Stomach (tissue), 9 donors: ENCODE results near the gene ATP8A1. TPM values are rescaled to one million over a fixed set of nuclear protein-coding genes. Genes with fewer than 3 reads are reported as not detected.

Source experiments
- DNase-seq, 2 donors: peaks; one replicate each; pipeline versions ENCODE4 v3.0.0 to v3.0.0-alpha.2; 2013 to 2019
- H3K27ac ChIP-seq, 5 donors: fragments of 200-600 bp in 4 of 5; sonication (generic) in 4 of 5; one replicate each; pipeline ENCODE4 v1.5.1; 2013 to 2019; ENCODE audit warnings: mild to moderate bottlenecking in 1 of 5, moderate library complexity in 1 of 5
- H3K27me3 ChIP-seq, 3 donors: fragments of 200-600 bp; sonication (generic); one replicate each; pipeline ENCODE4 v1.5.1; 2017 to 2019; ENCODE audit warnings: mixed run types in 1 of 3
- H3K36me3 ChIP-seq, 4 donors: fragments of 200-600 bp; sonication (generic); 1 replicate in 3 of 4; 2 replicates in 1 of 4; pipeline ENCODE4 v1.5.1; 2016 to 2019
- H3K4me1 ChIP-seq, 4 donors: fragments of 200-600 bp; sonication (generic); one replicate each; pipeline ENCODE4 v1.5.1; 2016 to 2019
- H3K4me3 ChIP-seq, 4 donors: fragments of 200-600 bp; sonication (generic) in 3 of 4; one replicate each; pipeline ENCODE4 v1.5.1; 2016 to 2019; ENCODE audit warnings: mild to moderate bottlenecking in 1 of 4
- H3K9me3 ChIP-seq, 4 donors: fragments of 200-600 bp; sonication (generic); one replicate each; pipeline ENCODE4 v1.5.1; 2016 to 2019
- EP300 ChIP-seq: sonication (generic); formaldehyde crosslinking; IDR thresholded peaks from one replicate; pipeline ENCODE4 v1.6.1; 2017; ENCODE audit warnings: antibody characterized with exemption
- POLR2A ChIP-seq, 4 donors: fragments of 450-650 bp; IDR thresholded peaks; one replicate each; pipeline ENCODE4 v1.6.1; 2016; ENCODE audit warnings: antibody characterized with exemption in 4 of 4, control low read depth in 2 of 4, mild to moderate bottlenecking in 1 of 4, moderate library complexity in 1 of 4
- POLR2AphosphoS5 ChIP-seq, 3 donors: sonication (generic); formaldehyde crosslinking; IDR thresholded peaks; one replicate each; pipeline ENCODE4 v1.6.1; 2016; ENCODE audit warnings: antibody characterized with exemption in 3 of 3
- WGBS, 5 donors: extraction: QIAGEN DNeasy Blood & Tissue Kit in 3 of 5; methylation state at CpG; one replicate each; pipeline versions ENCODE4 v1.1.5 to v1.1.7; 2013 to 2018; 5-methylcytosine and 5-hydroxymethylcytosine counted together
- intact Hi-C: fragments of 100-400 bp; cut with DNase I; formaldehyde crosslinking; loops from one replicate; pipeline ENCODE4 v1.15.1; 2023; ENCODE audit warnings: low total_unique reads
- polyA plus RNA-seq, 3 donors: library from polyadenylated mRNA; stranded (reverse); fragments of 200-250 nt; gene quantifications; one replicate each; pipeline ENCODE4 v1.2.3, GENCODE V29; 2013
- total RNA-seq, 5 donors: library from RNA; depleted of rRNA; stranded (reverse); fragments of >200 nt; gene quantifications; one replicate each; pipeline versions ENCODE4 v1.1.0 to v1.2.3, GENCODE V29; 2014 to 2016
- TF ChIP-seq, protein P1 (sequence below), 7 experiments: fragments of 450-650 bp in 4 of 7; fragments of 200-600 bp in 3 of 7; sonication (generic) in 3 of 7; IDR thresholded peaks; one replicate each; pipeline ENCODE4 v1.5.1; 2016 to 2019; ENCODE audit warnings: antibody characterized with exemption in 7 of 7, control low read depth in 2 of 7, mild to moderate bottlenecking in 1 of 7
- donor health status: healthy with polysubstance abuse.
- donor health status: Bipolar disorder and iron deficiency.
- donor health status: healthy.

The ATP8A1 gene
- total and polyA plus RNA-seq, 8 donors: 2.6 to 104 (median 33.2) TPM

DNA sequence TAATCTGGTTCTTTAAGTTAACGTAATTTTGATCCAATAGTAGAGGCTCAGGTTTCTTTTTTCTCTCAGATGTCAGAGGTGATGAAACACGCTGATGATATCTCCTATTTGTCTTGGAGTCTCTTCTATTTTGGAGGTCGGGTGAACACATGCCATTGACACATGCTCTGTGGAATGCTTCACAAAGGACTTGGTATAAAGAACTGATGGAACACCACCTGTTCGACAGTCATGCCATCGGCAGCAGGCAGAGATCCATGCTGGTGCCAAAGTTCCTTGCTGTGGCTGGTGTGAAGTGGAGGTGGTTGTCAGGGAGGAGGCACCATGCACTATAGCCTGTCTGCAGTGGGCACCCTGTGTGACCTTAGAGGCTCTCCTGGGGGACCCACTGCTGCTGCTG lies 94.9 kb downstream of the ATP8A1 start:
- no peak for TF ChIP-seq POLR2A (IDR thresholded peaks at IDR 0.05)
- TF ChIP-seq EP300: no peak
- TF ChIP-seq, protein P1, sequence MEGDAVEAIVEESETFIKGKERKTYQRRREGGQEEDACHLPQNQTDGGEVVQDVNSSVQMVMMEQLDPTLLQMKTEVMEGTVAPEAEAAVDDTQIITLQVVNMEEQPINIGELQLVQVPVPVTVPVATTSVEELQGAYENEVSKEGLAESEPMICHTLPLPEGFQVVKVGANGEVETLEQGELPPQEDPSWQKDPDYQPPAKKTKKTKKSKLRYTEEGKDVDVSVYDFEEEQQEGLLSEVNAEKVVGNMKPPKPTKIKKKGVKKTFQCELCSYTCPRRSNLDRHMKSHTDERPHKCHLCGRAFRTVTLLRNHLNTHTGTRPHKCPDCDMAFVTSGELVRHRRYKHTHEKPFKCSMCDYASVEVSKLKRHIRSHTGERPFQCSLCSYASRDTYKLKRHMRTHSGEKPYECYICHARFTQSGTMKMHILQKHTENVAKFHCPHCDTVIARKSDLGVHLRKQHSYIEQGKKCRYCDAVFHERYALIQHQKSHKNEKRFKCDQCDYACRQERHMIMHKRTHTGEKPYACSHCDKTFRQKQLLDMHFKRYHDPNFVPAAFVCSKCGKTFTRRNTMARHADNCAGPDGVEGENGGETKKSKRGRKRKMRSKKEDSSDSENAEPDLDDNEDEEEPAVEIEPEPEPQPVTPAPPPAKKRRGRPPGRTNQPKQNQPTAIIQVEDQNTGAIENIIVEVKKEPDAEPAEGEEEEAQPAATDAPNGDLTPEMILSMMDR (IDR thresholded peaks at IDR 0.05): no peak
- no peak for TF ChIP-seq POLR2AphosphoS5 (IDR thresholded peaks at IDR 0.05)
- Histone ChIP-seq H3K9me3 (no peaks in the 10 kb centered on the region), H3K27me3 (no peaks in the 10 kb centered on the region), H3K27ac (no peak overlapping the region), H3K36me3 (peaks cover 0 to 26% (median 18%) of the 10 kb centered on the region in 4 donors), H3K4me3 (no peak overlapping the region), H3K4me1 (no peaks in the 10 kb centered on the region)
- intact Hi-C loops: loop anchor here (5.0 kb wide), 1 partner anchor 305 kb away; no protein-coding TSS in a partner anchor
- 88 to 93% (median 89%) methylated on average over 5 of the region's 5 CpGs for WGBS, 5 donors
- DNase-seq: no peak

DNA sequence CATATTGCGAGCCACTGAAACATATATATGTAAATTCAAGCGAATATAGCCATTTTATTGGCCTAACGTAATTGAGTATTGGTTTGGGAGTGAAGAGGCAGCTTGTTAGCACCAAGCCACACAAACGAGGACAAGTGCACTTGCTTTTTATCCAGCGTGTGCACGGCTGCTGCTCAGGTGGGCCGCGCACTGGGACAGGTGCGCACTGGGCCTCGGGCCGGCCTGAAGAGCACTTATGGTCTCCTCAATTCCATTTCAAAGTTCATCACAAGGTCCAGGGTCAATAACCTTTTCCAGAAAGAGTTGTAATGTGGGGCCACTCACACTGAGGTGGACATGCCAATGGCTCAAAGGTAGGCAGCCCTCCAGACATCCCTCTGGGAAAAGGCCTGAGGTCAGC lies 95.9 kb downstream of the ATP8A1 start:
- Histone ChIP-seq H3K36me3 (peaks cover 0 to 26% (median 18%) of the 10 kb centered on the region in 4 donors), H3K27ac (no peak overlapping the region), H3K9me3 (no peaks in the 10 kb centered on the region), H3K4me1 (no peaks in the 10 kb centered on the region), H3K27me3 (no peaks in the 10 kb centered on the region), H3K4me3 (no peak overlapping the region)
- TF ChIP-seq EP300 (no peak), POLR2AphosphoS5 (IDR thresholded peaks at IDR 0.05) (no peak), POLR2A (IDR thresholded peaks at IDR 0.05) (no peak)
- TF ChIP-seq, protein P1 (IDR thresholded peaks at IDR 0.05): no peak
- 94 to 97% (median 96%) methylated on average over 11 of the region's 11 CpGs for WGBS, 5 donors
- DNase-seq: no peak
- intact Hi-C loops: loop anchor here (5.0 kb wide), 1 partner anchor 306 kb away; no protein-coding TSS in a partner anchor

DNA sequence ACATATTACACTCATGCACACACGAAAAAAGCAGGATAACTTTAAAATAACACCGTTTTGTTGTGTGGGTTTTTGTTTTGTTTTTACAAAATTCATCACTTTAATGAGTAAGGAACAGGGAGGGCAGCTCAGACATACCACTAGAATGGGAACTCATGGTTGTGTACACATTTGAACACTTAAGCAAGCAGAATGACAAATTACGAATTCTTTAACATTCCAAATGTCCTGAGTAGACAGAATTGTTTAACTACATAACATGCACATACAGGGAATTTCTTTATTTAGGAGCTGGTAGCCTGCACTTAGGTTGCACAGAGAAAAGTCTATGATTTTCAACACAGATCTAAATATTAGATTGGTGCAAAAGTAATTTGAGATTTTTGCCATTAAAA lies 96.4 kb downstream of the ATP8A1 start:
- no peak for DNase-seq
- no peak for TF ChIP-seq POLR2AphosphoS5 (IDR thresholded peaks at IDR 0.05)
- TF ChIP-seq, protein P1 (IDR thresholded peaks at IDR 0.05): no peak
- no peak for TF ChIP-seq EP300
- no peak for TF ChIP-seq POLR2A (IDR thresholded peaks at IDR 0.05)
- peaks cover 0 to 26% (median 18%) of the 10 kb centered on the region in 4 donors for H3K36me3 ChIP-seq
- no peaks in the 10 kb centered on the region for H3K9me3 ChIP-seq
- intact Hi-C loops: loop anchor here (5.0 kb wide), 1 partner anchor 307 kb away; no protein-coding TSS in a partner anchor
- H3K27ac ChIP-seq: no peak overlapping the region
- WGBS, 5 donors: 66 to 82% (median 74%) methylated on average over 3 of the region's 3 CpGs
- no peaks in the 10 kb centered on the region for H3K4me1 ChIP-seq
- H3K27me3 ChIP-seq: no peaks in the 10 kb centered on the region
- no peak overlapping the region for H3K4me3 ChIP-seq

DNA sequence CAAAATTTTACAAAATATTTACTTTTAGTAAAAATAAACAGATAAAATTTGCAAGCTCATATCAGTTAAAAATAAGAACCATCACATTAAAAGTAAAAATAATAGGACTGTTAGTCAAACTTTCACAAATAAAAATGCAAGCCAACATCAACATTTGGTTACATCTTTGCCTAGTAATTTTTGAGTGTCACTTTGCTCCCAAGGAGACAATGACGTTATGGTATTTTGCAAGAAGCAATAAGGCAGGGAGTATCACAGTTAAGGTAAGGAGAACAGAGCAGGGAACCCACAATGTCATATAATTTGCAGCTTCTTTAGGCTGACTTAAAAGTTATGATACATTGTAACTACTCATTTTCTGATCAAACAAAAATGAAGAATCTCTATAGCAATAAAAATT lies 98.7 kb downstream of the ATP8A1 start:
- Histone ChIP-seq H3K4me1 (no peaks in the 10 kb centered on the region), H3K9me3 (no peaks in the 10 kb centered on the region), H3K27ac (no peak overlapping the region), H3K4me3 (no peak overlapping the region), H3K36me3 (peaks cover 0 to 27% (median 20%) of the 10 kb centered on the region in 4 donors), H3K27me3 (no peaks in the 10 kb centered on the region)
- no peak for DNase-seq
- intact Hi-C loops: no loop called here
- TF ChIP-seq, protein P1 (IDR thresholded peaks at IDR 0.05): no peak
- TF ChIP-seq POLR2A (IDR thresholded peaks at IDR 0.05) (no peak), POLR2AphosphoS5 (IDR thresholded peaks at IDR 0.05) (no peak), EP300 (no peak)
- 48 to 69% (median 68%) methylated on average over 1 of the region's 1 CpG for WGBS, 5 donors
